Suprapubic skin (tissue), 4 donors: Measurements from ENCODE around the gene GTF2A1L. TPM values are rescaled to one million over a fixed set of nuclear protein-coding genes. Genes with fewer than 3 reads are reported as not detected.

Experiments used
- DNase-seq, 2 donors: peaks; one replicate each; pipeline ENCODE4 v3.0.0-alpha.2; 2019; ENCODE audit warnings: low spot score in 2 of 2
- H3K27ac ChIP-seq: fragments of 200-600 bp; sonication (generic); one replicate; pipeline ENCODE4 v1.5.1; 2019
- H3K27me3 ChIP-seq: fragments of 200-600 bp; sonication (generic); one replicate; pipeline ENCODE4 v1.5.1; 2019
- H3K36me3 ChIP-seq: fragments of 200-600 bp; sonication (generic); one replicate; pipeline ENCODE4 v1.5.1; 2019
- H3K4me1 ChIP-seq: fragments of 200-600 bp; sonication (generic); one replicate; pipeline ENCODE4 v1.5.1; 2019
- H3K4me3 ChIP-seq: fragments of 200-600 bp; sonication (generic); one replicate; pipeline ENCODE4 v1.5.1; 2019; ENCODE audit warnings: mild to moderate bottlenecking
- H3K9me3 ChIP-seq: fragments of 200-600 bp; sonication (generic); one replicate; pipeline ENCODE4 v1.5.1; 2019
- CTCF ChIP-seq, 2 donors: fragments of 200-600 bp in 1 of 2; fragments of 450-650 bp in 1 of 2; sonication (generic) in 1 of 2; IDR thresholded peaks; one replicate each; pipeline ENCODE4 v1.5.1; 2016 to 2019; ENCODE audit warnings: antibody characterized with exemption in 2 of 2, mild to moderate bottlenecking in 1 of 2, moderate library complexity in 1 of 2
- EP300 ChIP-seq: sonication (generic); formaldehyde crosslinking; IDR thresholded peaks from one replicate; pipeline ENCODE4 v1.6.1; 2017; ENCODE audit warnings: antibody characterized with exemption
- POLR2A ChIP-seq, 2 donors: fragments of 450-650 bp; IDR thresholded peaks; one replicate each; pipeline ENCODE4 v1.6.1; 2017; ENCODE audit warnings: antibody characterized with exemption in 2 of 2, mild to moderate bottlenecking in 2 of 2, moderate library complexity in 2 of 2
- POLR2AphosphoS5 ChIP-seq, 3 donors: sonication (generic); formaldehyde crosslinking; IDR thresholded peaks; one replicate each; pipeline ENCODE4 v1.6.1; 2017; ENCODE audit warnings: antibody characterized with exemption in 3 of 3
- WGBS: methylation state at CpG from one replicate; pipeline ENCODE4 v1.1.5; 2018; 5-methylcytosine and 5-hydroxymethylcytosine counted together
- total RNA-seq, 4 donors: library from RNA; depleted of rRNA; stranded (reverse); fragments of >200 nt; gene quantifications; one replicate each; pipeline ENCODE4 v1.1.0, GENCODE V29; 2016

Gene GTF2A1L
- total RNA-seq, 4 donors from 2014 or later = 1.0 to 2.9 (median 1.1) TPM; not detected in 1

GRCh38 chr2:48691935-48692691 is 74.5 kb downstream of the GTF2A1L start:
- H3K4me3 ChIP-seq = no peak overlapping the region
- no peak for TF ChIP-seq EP300
- no peak for TF ChIP-seq POLR2A (IDR thresholded peaks at IDR 0.05)
- TF ChIP-seq POLR2AphosphoS5 (IDR thresholded peaks at IDR 0.05) = no peak
- TF ChIP-seq CTCF (IDR thresholded peaks at IDR 0.05) = no peak
- 82% methylated on average over 3 of the region's 3 CpGs for WGBS
- H3K4me1 ChIP-seq = no peaks in the 10 kb centered on the region
- no peaks in the 10 kb centered on the region for H3K9me3 ChIP-seq
- no peaks in the 10 kb centered on the region for H3K27me3 ChIP-seq
- no peak for DNase-seq
- H3K27ac ChIP-seq = no peak overlapping the region
- no peaks in the 10 kb centered on the region for H3K36me3 ChIP-seq

- Histone ChIP-seq H3K4me1 (no peaks in the 10 kb centered on the region), H3K27me3 (no peaks in the 10 kb centered on the region), H3K9me3 (no peaks in the 10 kb centered on the region), H3K27ac (no peak overlapping the region), H3K4me3 (no peak overlapping the region), H3K36me3 (no peaks in the 10 kb centered on the region)
- WGBS = 92% methylated on average over 4 of the region's 4 CpGs
- TF ChIP-seq POLR2A (IDR thresholded peaks at IDR 0.05) = no peak
- no peak for TF ChIP-seq EP300
- DNase-seq = no peak
Measured at GRCh38 chr2:48693066-48693465, 75.4 kb downstream of the GTF2A1L start.

GRCh38 chr2:48693645-48694044 is 76.0 kb downstream of the GTF2A1L start:
- TF ChIP-seq EP300 (no peak), POLR2AphosphoS5 (IDR thresholded peaks at IDR 0.05) (no peak), POLR2A (IDR thresholded peaks at IDR 0.05) (no peak)
- H3K27ac ChIP-seq = no peak overlapping the region
- no peaks in the 10 kb centered on the region for H3K4me1 ChIP-seq
- H3K36me3 ChIP-seq = no peaks in the 10 kb centered on the region
- H3K9me3 ChIP-seq = no peaks in the 10 kb centered on the region
- DNase-seq = no peak
- no peaks in the 10 kb centered on the region for H3K27me3 ChIP-seq
- no peak overlapping the region for H3K4me3 ChIP-seq
- 60% methylated on average over 3 of the region's 3 CpGs for WGBS

GRCh38 chr2:48694149-48694548 is 76.5 kb downstream of the GTF2A1L start:
- DNase-seq = no peak
- TF ChIP-seq EP300 = no peak
- no peak for TF ChIP-seq POLR2A (IDR thresholded peaks at IDR 0.05)
- TF ChIP-seq POLR2AphosphoS5 (IDR thresholded peaks at IDR 0.05) = no peak
- H3K27ac ChIP-seq = no peak overlapping the region
- H3K27me3 ChIP-seq = no peaks in the 10 kb centered on the region
- 40% methylated on average over 3 of the region's 3 CpGs for WGBS
- no peaks in the 10 kb centered on the region for H3K4me1 ChIP-seq
- H3K36me3 ChIP-seq = no peaks in the 10 kb centered on the region
- H3K9me3 ChIP-seq = no peaks in the 10 kb centered on the region
- H3K4me3 ChIP-seq = no peak overlapping the region

GRCh38 chr2:48695991-48696390 is 78.3 kb downstream of the GTF2A1L start:
- no peaks in the 10 kb centered on the region for H3K36me3 ChIP-seq
- H3K9me3 ChIP-seq = no peaks in the 10 kb centered on the region
- no peaks in the 10 kb centered on the region for H3K4me1 ChIP-seq
- H3K27ac ChIP-seq = no peak overlapping the region
- H3K27me3 ChIP-seq = no peaks in the 10 kb centered on the region
- TF ChIP-seq CTCF (IDR thresholded peaks at IDR 0.05) (no peak), POLR2AphosphoS5 (IDR thresholded peaks at IDR 0.05) (no peak), EP300 (no peak), POLR2A (IDR thresholded peaks at IDR 0.05) (no peak)
- DNase-seq = no peak
- H3K4me3 ChIP-seq = no peak overlapping the region

GRCh38 chr2:48696881-48697280 is 79.2 kb downstream of the GTF2A1L start:
- no peaks in the 10 kb centered on the region for H3K4me1 ChIP-seq
- no peaks in the 10 kb centered on the region for H3K9me3 ChIP-seq
- no peak overlapping the region for H3K4me3 ChIP-seq
- no peaks in the 10 kb centered on the region for H3K27me3 ChIP-seq
- WGBS = 89% methylated on average over 1 of the region's 1 CpG
- no peak for TF ChIP-seq EP300
- no peak for TF ChIP-seq CTCF (IDR thresholded peaks at IDR 0.05)
- no peak for TF ChIP-seq POLR2AphosphoS5 (IDR thresholded peaks at IDR 0.05)
- TF ChIP-seq POLR2A (IDR thresholded peaks at IDR 0.05) = no peak
- H3K27ac ChIP-seq = no peak overlapping the region
- H3K36me3 ChIP-seq = no peaks in the 10 kb centered on the region
- DNase-seq = no peak
